Amniotic epithelial cell (primary cell): ENCODE results near the gene PHF10.
A peak's percentile ranks its signal among the peaks of the same experiment; 100 is the strongest.
"Not testable (repeated sequence)": the region's sequence is repeated elsewhere in the genome, so short reads cannot be mapped to it uniquely, and the experiment has no call there.

Experiments
- DNase-seq: peaks from one replicate; pipeline ENCODE4 v3.0.0-alpha.2; 2010; ENCODE audit warnings: low read depth

PHF10 gene

DNA sequence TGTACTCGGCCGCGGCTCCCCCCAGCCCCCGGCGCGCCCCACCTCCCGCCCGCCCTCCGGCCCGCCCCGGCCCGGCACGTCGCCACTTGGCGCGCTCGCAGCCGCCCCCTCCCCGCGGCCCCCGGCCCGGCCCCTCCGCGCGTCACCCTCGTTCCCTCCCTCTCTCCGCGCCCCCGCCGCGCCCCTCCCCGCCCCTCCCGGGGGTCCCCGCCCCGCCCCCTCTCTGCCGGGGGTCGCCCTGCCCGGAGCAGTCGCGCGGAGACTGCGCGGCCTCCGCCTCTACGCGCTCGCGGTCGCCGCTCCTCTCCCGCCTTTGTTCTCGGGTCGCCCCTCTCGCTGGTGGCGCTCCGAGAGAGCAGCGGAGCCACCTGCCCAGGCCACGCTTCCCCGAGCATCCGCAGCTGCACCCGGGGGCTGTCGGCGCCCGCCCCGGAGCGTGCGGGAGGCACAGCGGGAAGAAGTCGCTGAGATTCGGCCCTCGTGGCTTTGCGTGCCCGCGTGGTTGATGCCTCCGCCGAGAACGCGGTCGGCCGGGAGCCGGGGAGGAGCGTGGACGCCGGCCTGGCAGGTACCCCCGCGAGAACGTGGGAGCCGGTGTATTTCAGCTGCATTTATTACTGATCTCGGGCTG lies at the start of gene PHF10:
Gene PHF10 (minus strand): TSS at position 7 of the 631 bp plus-strand sequence. CDS start 569 bp downstream, outside the sequence.
- DNase-seq = no peak

DNA sequence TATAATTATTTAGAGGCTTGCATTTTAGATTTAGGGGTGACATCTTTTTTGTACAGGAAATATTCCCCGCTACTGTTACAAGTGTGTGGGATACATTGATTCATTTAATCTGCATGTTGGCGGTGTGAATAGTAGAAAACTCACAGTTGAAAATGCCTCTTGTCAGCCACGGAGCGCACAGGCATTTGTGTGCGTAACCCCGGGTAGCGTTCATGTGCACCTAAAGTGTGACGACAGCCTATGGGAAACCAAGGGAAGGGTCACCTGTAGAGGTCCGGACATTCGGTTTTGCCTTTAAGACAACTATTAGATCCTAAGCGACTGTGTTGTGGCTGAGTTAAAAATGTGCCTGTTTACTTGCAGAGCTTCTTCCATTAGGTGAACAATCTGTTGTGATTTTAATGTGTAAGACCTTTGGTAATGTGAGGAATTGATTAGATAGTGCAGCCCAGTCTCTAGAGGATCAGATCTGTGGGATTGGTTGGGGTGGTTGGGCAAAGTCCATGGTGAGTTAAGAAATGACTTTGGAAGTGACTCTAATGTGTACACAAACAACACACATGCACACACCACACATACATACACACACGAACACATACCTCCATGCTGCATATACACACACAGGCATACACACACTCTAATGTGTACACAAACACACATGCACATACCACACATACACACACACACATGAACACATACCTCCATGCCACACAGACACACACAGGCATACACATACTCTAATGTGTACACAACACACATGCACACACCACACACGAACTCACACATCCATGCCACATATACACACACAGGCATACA lies 42.8 kb upstream of the PHF10 start:
- DNase-seq = no peak

DNA sequence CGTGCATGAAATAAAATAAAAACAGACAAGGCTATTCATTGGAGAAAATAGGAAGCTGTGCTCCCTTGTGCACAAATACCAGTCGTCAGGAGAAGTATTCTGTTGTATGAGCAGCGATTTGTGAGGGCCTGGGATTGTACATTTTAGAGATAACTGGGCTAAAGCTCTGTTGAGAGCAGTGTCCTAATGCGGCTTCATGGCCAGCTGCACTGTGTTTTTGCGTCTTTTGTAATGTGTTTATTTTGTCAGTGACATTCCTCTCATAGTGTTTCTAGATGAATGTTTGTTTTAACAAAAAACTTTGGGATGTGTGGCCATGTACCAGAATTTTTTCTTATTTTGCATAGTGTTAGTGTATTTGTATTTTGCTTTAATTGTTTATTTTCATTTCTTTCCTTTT lies 41.9 kb upstream of the PHF10 start:
- DNase-seq = no peak

DNA sequence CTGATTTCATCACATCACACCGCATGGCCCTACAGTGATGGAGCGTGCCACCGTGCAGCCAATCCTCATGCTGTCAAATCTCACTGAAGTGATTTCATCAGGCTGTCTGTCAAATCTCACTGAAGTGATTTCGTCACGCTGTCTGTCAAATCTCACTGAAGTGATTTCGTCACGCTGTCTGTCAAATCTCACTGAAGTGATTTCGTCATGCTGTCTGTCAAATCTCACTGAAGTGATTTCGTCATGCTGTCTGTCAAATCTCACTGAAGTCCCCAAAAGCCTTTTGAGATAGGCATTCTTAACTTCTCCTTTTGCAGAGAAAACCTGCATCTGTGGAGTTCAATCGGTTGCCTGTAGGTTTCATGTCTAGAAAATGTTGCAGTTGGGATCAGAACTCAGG lies 41.5 kb upstream of the PHF10 start:
- not testable (repeated sequence) for DNase-seq

DNA sequence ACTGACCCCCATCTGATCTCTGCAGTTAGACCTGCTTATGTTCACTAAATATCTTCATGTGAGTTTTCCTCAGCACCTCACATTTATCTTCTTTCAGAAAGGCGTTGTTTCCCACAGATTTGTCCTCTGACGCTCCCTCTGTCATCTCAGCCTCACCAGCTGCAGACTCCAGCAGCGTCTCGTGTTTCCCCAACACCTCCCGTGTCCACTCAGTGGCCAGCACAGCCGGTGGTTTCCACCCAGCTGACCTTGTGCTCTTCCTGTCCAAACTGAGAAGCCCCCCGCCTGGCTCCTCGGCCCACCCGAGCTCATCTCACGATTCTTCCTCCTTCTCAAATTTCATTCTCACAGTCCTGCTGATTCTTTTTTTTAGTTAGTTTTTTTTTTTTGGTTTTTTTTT lies 39.6 kb upstream of the PHF10 start:
- DNase-seq = no peak

DNA sequence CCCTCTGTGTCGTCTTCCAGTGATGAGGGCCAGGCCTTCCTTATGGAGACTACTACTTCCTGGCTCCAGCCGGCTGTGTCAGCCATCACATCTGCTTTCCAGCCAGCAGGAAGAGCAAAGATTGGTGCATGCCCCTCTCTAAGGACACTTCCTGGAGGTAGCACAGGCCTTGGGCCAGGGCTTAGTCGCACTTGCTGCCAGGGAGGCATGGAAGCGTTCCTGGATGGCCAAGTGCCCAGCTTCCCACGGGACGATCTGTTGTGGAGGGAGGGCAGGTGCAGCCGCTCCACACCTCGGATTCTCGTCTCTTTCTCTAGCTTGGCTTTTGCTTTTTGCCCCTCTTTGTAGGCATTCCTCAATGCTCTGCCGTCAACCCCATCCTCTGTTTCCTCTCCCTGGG lies 39.0 kb upstream of the PHF10 start:
- no peak for DNase-seq

DNA sequence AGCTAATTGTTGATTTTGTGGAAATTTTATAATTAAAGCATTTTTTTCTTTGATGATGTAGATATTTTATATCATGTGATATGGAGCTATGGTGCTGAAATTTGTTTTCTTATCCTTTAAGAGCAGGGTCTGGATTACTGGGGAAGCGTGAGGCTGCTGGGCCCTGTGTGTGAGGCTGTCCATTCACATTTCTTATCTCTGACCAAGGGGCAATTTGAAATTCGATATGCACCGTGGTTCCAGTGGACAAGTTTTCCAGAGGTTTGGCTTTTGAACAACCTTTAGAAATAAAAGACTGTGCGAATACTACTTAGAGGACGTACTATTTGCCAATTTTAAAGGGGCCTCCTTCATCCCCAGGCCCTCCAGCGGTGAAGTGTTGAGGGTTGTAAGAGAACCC lies 30.9 kb upstream of the PHF10 start:
- no peak for DNase-seq

DNA sequence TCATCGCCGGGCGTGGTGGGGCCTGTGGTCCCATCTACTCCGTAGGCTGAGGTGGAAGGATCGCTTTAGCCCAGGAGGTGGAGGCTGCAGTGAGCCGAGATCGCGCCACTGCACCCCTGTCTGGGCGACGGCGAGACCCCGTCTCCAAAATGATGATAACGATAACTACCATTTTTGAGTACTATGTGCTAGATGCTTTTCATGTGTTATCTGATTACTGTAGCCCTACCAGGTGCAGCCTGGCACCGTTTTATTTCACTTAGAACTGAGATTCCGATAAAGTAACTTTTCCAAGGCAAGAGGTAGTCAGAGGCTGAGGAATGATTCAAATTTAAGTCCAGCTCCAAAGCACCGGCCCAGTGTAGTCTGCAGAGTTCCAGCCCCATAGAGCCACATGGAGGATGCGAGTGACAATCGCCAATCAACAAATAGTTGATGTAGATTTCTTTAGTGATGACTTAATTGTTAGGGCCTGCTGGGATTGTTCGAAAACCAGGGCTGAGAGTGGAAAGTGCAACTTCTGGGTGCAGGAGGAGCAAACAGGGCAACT lies 27.8 kb upstream of the PHF10 start:
- no peak for DNase-seq

DNA sequence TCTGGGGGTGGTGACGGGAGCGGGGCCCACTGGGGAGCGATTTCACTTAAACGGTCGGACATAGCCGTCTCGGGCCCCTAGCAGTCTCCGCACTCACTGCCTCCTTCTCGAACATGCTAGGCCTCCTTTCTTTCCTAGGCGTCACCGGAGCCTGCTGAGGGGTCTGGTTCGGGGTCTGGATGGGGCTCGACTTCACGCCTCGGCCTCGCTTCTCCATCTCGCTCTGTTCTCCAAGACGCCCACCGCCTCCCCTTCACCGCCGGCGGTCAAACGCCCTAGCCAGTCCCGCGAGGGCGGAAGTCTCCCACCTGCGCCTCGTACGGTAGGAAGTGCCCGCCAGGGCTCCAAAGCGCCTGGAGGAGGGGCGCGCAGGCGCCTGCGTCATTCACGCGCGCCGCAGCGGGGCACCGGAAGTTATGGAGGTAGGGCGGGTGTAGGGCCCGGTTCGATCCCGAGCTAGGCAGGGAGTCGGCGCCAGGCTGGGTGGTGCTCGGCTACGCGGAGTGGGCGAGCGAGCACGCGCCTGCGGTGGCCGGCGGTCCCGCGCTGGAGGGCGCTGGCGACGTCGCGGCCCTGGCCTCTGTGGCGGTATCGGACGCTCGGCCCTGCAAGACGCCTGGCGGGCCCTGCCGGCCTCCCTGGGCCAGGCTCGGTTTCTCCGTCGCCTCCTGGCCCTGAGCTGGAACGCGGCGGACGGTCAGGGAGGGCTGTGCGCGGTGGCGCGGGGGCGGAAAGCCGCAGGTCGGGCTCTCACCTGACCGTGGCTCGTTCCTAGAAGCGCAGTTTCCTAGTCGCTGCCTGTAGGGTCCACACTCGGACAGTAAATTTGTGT lies 27.2 kb upstream of the PHF10 start, which contains the start of the genes DYNLT2 and ERMARD:
Gene DYNLT2 (minus strand): TSS at position 331 of the 832 bp plus-strand sequence. CDS start 114 bp downstream, at position 217.
Gene ERMARD (plus strand): TSS at position 381 of the 832 bp plus-strand sequence. CDS start 36 bp downstream, at position 417.
- peak; percentile 92 for DNase-seq

DNA sequence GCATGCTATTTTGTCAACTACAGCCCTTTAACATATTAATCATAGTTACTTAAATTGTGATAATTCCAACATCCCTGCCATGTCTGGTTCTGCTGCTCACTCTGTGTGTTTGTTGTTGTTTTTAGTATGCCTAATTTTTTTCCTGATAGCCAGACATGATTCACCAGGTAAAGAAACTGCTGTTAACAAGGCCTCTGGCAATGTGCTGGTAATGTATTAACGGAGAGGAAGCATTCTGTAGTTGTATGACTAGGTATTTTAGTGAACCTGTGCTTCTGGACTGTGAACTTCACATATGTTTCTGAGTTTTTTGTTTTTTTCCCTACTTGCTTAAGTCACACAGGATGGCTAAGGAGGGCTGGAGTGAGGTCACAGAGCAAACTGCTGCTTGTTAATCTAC lies 22.3 kb upstream of the PHF10 start:
- no peak for DNase-seq

DNA sequence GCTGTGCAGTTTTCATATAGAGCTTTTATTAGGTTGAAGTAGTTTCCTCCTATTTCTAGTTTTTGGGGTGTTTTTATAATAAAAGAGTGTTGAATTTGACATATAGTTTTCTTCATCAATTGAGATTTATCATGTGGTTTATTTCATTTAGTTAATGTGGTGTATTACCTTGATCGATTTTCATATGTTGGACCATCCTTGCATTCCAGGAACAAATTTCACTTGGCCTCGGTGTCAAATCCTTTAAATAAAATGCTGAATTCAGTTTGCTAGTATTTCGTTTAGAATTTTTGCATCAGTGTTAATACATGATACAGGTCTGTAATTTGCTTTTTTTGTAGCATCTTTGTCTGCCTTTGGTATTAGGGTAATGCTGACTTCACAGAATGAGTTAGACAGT lies 21.1 kb upstream of the PHF10 start:
- no peak for DNase-seq

DNA sequence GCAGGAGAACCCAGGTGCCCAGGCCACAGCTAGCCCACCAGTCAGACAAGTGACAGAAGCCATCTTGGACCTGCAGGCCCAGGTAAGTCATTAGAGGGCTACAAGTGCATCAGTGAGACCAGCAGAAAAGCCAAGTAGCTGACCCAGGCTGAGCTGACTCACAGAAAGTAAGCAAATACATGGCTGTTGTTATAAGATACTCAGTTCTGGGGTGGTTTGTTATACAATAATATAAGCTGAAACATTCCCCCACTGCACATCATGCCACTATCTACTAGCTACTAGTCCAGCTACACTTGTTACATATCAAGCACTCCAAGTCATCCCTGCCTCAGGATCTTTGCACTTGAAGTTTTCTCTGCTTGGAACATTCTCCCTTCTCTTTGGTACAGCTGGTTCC lies 17.0 kb upstream of the PHF10 start:
- DNase-seq = no peak

DNA sequence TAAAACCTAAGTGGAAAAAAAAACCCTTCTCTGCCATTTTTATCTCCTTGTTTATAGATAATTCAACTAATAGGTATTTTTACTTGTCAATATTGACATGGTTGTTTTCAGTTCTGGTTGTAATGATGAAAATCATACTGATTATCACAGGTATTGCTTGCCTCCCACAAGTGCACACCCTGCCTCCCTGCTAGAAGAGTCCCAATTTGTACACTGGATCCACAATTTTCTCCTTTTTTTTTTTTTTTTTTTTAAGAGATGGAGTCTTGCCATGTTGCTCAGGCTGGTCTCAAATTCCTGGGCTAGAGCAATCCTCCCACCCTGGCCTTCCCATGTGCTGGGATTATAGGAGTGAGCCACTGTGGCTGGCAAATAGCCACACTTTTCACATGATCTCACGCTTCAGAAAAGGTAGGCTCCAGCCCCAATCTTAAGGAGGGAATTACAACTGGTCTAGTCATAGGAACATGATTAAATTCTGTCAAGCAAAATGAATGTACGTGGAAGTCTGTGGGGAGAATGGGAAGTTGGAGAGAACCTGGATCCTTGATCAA lies 14.8 kb upstream of the PHF10 start:
- DNase-seq = peak; percentile 50

DNA sequence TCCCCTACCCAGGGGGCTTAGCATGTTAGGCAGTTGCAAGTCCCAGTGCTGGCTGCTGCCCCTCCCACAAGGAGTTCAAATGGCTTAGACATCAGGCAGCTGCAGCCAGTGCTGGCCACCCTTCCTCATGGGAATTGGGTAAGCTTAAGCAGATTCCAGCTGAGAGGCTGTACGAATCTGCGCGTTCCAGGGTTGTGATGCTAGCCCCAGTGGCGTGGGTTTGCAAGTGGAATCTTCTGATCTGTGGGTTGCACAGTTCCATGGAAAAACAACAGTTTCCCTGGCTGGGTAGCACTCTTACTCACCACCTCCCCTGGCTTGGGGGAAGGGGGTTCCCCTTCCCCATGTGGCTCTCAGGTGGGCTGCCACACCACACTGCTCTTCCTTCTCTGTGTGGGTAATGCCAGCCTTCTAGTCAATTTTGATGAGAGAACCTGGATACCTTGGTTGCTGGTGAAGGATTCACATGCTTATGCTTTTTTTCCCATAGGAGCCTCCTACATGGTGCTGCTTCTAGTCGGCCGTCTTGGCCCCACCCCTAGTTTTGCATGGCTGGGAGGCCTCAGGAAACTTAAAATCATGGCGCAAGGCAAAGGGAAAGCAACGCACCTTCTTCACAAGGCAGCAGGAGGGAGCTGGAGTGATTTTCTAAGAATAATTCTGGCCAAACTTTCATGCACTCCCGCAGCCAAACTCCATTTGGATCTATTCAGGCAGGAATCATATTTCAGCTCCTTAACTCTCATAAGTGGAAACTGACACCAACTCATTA lies 14.1 kb upstream of the PHF10 start:
- DNase-seq = no peak

DNA sequence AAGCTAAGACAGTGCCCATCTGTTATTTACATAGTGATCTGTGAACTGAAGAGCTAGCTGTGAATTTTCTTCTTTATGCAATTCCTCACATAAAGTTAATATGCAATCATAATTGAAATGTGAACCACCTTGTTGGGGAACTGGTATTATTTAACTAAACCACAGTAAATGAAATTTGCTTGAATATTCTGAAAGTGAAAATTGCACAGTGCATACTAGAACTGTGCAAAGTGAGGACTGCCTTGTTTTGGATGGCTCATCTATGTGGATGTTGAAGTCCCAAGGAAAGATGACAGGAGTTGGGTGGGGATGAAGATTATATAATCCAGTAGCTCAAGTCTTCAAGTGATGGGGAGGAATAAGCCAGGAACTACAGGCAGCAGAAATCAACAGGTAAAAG lies 5.7 kb upstream of the PHF10 start:
- DNase-seq = no peak

DNA sequence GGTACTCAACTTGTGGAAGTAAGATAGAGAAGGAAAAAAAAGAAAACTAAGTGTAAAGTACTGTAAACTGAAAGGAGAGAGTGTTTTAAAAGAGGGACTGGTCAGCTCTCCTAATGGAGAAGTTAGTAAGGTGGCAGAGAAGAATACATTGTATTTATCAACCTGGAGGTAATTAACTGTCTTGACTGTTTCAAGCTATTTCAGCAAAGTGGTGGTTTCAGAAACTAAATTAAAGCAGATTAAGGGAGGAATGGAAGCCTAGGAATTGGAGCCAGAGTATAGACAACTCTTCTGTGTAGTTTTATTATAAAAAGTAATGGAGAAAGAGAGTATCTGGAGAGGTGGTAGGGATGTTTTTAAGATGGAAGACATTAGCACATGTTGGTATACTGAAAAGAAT lies 2.7 kb upstream of the PHF10 start:
- no peak for DNase-seq

DNA sequence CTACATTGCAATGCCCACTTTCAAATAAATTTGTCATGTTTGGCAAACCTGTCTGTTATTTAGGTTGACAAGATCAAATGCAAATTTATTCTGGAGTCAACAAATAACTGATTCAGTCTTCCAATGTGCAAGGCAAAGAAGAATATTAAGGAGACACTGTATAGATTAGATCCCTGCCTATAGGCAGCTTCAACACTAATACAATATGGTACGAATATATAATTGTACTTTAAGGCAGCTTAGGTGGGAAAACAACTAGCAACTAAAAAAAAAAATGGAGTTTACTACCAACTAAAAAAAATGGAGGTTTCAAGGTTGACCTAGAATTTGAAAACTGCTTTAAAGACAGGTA lies 1.7 kb upstream of the PHF10 start:
- DNase-seq = no peak

DNA sequence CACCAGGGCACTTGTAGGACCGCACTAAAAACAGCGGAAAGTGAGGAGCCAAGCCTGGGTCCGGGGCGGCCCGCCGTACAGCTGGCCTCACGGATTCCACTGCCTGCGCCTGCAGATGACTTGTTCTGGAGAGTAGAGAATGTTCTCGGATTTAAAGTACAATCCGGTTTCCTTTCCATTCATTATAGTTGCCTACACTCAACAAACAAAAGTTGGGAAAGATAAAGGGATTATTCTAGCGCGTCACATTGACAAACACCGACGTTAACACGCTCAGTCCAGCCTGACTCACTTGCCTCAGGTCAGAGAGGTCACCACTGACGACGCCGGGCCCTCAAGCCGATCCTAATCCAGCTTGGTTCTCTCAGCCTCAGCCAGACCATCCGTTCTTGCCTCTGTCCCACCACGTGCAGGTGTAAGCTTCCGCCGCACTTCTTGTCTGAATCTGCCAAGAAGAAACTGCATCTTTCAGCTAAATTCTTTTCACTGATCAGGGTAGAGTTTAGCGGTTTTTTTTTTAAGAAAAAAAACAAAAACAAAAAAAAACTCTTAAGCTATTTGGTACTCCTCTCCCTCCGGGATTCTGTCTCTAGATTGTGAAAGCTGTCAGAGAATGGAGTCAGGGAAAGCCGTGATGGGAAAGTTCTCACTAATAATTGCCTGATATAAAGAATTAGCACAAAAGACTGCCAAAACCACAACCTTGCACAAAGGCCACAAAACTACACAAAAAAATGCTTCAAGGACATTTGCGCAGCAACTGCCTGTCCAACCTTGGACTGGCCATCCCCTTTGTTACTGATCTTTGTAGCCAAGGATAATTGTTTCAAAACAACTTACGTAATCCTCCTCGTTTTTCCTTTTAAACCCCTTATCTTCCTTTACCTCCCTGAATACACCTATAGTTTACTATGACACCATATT lies 1.1 kb upstream of the PHF10 start:
- DNase-seq = peak; percentile 99

DNA sequence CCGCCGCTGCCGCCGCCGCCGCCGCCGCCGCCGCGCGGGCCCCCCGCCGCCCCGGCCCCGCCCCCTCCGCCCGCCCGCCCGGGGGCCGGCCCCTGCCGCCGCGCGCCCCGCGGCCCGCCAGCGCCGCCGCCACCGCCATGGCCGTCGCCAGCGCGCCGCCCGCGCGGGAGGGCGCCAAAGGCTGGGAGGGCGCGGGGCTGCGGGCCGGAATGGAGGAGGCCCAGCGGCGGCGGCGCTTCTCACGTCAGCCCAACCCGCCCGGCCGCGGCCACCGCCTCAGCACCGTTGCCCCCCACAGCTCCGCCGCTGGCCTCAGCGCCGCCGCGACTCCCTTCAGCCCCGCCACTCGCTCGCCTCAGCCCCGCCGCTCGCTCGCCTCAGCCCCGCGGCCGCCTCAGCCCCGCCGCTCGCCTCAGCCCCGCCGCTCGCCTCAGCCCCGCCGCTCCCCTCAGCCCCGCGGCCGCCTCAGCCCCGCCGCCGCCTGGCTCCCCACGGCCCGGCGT lies 258 bp downstream of the PHF10 start:
- DNase-seq = no peak
